Measurements from ENCODE around the gene LTB.
"Not testable (repeated sequence)": the region's sequence is repeated elsewhere in the genome, so short reads cannot be mapped to it uniquely, and the experiment has no call there.

Gene LTB

GRCh38 chr6:31609519-31610406, 27.5 kb upstream of the LTB start:
- DNase-seq (ENCODE audit: low read depth in 1 of 2, low spot score in 1 of 2), result no peak

DNA sequence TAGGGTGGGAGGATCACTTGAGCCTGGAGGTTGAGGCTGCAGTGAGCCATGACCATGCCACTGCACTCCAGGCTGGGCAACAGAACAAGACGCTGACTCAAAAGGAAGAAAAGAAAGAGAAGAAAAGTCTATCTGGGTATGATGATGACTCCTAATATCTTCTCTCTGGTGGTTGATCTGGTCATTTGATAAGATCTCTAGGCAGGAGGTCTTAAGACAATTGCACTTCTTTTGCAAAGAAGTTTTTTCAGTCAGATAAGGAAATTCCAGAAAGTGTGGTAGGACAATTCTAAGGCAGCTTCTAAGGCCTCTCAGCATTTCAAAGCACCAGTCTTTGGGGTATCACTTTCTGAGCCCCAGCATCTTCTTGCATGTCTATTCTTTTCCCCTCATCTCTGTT, 25.1 kb upstream of the LTB start:
- no peak for DNase-seq (ENCODE audit: low read depth in 1 of 2, low spot score in 1 of 2)

DNA sequence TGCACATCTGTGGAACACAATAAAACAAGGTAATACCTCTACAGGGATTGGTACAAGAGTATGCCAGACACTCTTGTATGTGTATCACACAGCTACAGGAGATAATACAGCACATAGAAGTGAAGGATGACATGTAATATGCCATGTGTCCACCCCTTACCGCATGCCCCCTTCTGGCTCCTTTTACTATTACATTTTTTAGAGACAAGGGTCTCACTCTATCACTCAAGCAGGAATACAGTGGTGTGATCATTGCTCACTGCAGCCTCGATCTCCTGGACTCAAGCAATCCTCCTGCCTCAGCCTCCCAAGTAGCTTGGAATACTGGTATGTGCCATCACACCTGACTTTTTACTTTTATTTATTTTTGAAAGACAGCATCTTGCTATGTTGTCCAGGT, 14.8 kb upstream of the LTB start:
- DNase-seq (ENCODE audit: low read depth in 1 of 2, low spot score in 1 of 2), result no peak

- DNase-seq (ENCODE audit: low read depth in 1 of 2, low spot score in 1 of 2), result no peak
Measured at GRCh38 chr6:31592396-31592771, 10.2 kb upstream of the LTB start.

- DNase-seq (ENCODE audit: low read depth in 1 of 2, low spot score in 1 of 2), result not testable (repeated sequence)
Measured at GRCh38 chr6:31590691-31591090, 8.5 kb upstream of the LTB start.

- DNase-seq (ENCODE audit: low read depth in 1 of 2, low spot score in 1 of 2), result no peak
Measured at GRCh38 chr6:31588871-31589650, 6.8 kb upstream of the LTB start.

- no peak for DNase-seq (ENCODE audit: low read depth in 1 of 2, low spot score in 1 of 2)
Measured at GRCh38 chr6:31587791-31588777, 5.9 kb upstream of the LTB start.

DNA sequence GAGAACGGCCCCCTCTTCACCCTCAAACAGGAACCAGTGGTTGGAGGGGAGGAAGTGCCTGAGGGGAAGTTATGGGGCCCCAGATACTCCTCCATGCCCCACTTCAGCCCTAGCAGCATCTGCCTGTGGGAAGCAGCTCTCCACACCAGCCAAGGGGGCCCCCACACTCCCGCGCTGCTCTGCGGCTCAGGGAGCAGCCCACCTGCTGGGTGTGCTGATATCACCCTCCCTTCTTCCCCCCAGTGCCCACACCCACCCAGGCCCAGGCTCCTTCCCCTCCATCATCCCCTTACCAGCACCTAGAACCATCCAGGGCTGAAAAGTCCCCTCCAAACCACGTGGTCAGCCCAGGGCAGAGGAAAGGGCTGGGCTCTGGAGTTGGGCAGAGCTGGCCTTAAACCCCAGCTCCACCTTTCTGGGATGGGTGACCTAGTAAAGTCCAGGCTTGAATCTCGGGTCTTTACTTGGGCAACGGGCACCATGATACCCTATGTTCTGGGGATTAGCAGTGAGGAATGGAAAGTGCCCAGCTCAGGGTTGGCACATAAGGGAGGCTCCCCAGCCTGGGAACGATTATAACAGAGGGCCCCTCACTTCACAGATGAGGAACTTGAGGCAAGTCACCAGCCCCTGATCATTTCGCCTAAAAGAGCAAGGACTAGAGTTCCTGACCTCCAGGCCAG, 4.5 kb upstream of the LTB start:
- DNase-seq (ENCODE audit: low read depth in 1 of 2, low spot score in 1 of 2), result no peak

- no peak for DNase-seq (ENCODE audit: low read depth in 1 of 2, low spot score in 1 of 2)
Measured at GRCh38 chr6:31586008-31586407, 3.8 kb upstream of the LTB start, which contains the start of gene LST1. LST1 (plus strand) TSS chr6:31586277; CDS start chr6:31587300, 1,023 bp downstream.

DNA sequence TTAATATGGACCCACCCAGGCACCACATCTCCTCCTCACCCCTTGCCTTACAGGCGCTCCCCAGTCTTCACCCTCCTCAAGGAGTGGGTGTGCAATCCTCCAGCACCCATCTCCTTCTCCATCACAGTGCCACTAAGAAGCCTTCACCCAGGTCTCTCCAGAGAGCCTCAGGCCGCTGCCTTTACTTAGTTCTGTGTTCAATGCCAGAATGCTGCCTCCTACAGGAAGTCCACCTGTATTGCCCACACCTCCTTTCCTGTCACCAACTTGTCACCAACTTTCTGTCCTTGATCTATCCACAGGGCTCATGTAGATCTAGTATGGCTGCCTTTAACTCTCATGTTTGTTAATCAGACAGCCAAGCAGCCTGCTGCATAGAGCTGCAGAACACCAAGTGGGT, 3.3 kb upstream of the LTB start:
- no peak for DNase-seq (ENCODE audit: low read depth in 1 of 2, low spot score in 1 of 2)

DNA sequence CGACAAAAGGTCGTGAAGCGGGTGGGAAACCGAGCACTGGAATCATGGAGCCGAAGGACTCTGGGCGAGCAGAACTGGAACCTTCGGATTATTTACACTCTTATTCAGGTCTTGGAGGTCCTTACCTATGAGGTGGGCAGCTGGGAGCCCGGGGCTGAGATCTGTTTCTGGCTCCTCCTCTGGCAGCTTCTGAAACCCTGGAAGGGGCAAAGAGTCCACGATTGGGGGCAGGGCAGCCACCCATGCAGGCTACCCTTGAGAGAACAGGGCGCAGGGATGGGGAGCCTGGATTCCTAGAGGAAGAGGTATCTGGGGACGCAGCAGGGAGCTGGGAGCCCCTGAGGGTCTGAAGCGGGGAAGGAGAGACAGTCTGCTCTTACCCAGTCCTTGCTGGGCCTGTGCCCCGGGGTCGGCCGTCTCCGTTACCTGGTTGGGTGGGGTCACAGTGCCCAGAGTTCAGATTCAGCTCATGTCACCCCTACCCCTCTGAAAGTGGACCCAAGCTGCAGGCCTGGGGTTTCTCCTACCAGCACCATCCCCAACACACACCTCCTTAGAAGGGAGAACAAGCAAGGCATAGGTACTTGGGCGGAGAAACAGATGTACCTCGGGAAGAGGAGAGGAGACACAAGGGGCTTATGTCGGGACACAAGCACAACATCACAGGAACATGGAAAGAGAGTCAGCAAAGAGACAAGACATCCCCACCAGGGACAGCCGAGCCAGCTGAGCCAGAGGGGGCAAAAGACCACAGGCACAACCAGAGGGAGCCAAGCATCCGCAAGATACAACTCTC, 592 bp downstream of the LTB start:
- DNase-seq (ENCODE audit: low read depth in 1 of 2, low spot score in 1 of 2), result no peak

DNA sequence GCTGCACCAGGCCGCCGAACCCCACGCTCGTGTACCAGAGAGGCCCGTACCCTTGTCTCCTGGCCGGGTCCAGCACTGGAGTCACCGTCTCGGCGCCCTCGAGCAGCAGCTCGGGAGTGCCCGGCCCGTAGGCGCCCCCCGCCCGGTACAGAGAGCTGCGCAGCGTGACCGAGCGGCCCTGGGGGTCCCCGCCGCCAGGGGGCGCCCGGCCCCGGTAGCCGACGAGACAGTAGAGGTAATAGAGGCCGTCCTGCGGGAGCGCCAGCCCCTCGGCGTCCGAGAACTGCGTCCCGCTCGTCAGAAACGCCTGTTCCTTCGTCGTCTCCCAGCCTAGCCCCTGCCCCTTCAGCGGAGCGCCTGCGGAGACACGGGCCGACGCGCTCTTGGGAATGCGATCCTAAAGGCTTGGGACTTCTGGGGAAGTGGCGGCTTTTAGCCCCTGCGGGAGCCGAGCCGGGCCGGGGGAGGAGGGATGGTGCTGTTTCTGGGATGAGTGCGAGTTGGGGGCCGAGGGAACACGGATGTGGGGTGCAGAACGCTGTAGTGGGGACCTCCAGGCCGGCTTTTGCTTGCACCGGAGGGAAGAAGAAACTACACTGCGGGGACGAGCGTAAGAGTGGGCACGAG, 1.3 kb downstream of the LTB start:
- DNase-seq (ENCODE audit: low read depth in 1 of 2, low spot score in 1 of 2), result peak; percentile 88 to 91

GRCh38 chr6:31580438-31580740, 1.8 kb downstream of the LTB start:
- DNase-seq (ENCODE audit: low read depth in 1 of 2, low spot score in 1 of 2), result no peak

DNA sequence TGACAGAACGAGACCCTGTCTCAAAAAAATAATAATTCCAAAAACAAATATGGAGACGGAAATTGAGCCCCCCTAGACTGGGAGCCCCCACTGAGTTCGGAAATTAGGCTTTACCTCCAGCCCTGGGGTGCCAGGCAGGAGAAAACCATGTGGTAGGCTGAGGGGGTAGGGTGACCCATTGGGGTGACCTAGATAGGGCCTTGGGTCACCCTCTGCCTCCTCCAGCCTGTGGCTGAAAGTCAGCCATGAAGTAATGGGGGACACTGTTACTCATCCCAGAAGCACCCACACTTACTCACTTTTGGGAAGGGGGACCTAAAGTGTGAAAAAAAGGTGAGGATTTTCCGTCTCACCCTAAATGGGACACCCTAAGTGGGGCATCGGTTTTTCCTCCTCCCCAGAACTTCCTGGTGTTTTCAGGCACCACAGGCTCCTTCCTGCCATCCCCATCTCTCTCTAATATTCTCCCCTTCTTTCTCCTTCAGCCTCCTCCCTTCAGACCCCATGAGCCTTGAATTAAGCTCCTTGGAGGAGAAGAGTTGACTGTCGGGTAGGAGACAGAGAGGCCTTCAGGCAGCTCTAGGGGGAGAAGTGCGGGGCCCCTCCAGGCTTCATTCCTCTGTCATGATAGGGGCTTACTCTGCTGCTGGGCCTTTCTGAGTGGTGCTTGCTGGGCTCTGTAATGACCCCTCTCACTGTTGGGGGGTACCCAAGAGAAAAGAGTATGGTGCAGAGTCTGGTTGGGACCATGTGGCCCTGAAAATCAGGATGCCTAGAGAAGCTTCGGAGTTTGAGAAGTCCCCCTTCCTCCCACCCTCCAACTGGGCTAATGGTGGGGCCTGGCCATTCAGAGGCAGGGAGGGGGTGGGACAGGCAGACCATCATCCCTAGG, 2.4 kb downstream of the LTB start:
- no peak for DNase-seq (ENCODE audit: low read depth in 1 of 2, low spot score in 1 of 2)

GRCh38 chr6:31579119-31579505, 3.1 kb downstream of the LTB start:
- DNase-seq (ENCODE audit: low read depth in 1 of 2, low spot score in 1 of 2), result no peak

GRCh38 chr6:31578184-31579118, 3.8 kb downstream of the LTB start:
- no peak for DNase-seq (ENCODE audit: low read depth in 1 of 2, low spot score in 1 of 2)

- no peak for DNase-seq (ENCODE audit: low read depth in 1 of 2, low spot score in 1 of 2)
Measured at GRCh38 chr6:31577579-31577966, 4.7 kb downstream of the LTB start.

Data from stimulated activated CD4-positive, alpha-beta T cell treated with anti-CD3 and anti-CD28 coated beads, Interleukin-15, amount 100 ng/mL, for 1 hour (primary cell).